HG03571 (cell line): ENCODE results near the gene ZNF680.
"Not testable (repeated sequence)": the region's sequence is repeated elsewhere in the genome, so short reads cannot be mapped to it uniquely, and the experiment has no call there.

Source experiments
- ATAC-seq: cut with Tn5 transposase; IDR thresholded peaks from one replicate; pipeline ENCODE4 v1.9.1; 2021; ENCODE audit not compliant: unreplicated experiment

ZNF680 gene

DNA sequence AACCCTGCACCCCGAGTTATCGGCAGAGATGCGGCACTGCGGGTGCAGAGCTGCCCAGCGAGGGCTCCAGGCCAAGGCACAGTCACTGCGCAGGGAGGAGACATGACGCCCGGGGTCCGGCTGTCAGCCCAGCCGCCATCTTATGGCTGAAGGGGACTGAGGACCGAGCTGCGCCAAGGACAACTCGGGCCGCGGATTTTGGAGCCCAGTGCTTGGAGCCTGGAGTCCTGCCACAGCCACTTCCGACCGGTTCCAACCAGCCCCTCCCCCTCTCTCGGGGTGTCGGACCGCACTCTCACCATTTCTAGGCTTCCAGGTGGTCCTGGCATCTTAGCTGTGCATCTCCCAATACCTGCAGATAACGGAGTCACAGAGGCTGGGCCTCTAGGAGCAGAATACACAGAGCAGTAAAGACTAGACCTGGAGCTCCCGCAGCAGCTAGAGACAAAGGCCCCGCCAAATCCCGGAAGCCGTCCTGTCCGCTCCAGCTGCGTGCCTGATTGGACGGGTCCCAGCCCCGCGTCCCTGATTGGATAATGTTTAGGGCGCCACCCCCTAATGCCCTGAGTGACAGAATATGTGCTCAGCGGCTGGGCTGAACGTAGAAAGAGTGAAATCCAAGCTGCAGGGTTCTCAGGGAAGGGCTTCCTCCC, at the start of gene ZNF680:
Gene ZNF680, minus strand, starts transcription at position 446 of the 653 bp plus-strand sequence. Its CDS starts 117 bp downstream, at position 329.
- peak; percentile 98 for ATAC-seq

DNA sequence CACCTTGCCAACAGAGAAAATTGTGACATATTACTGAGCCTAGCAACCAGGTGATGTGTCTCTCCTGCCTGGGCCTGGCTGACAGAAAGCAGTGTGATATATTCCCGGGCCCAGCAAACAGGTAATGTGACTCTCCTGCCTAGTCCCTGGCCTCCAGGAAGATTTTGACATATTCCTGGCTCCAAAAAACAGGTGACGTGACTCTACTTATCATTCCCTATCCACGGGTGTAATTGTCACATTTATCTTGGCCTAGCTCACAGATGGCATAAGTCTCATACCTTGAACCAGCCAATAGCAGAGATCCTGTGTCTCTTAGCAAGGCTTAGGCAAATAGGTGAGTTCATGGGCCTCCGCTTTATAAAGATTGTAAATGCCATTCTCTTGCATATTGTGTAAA, 49.6 kb upstream of the ZNF680 start:
- ATAC-seq, result no peak

DNA sequence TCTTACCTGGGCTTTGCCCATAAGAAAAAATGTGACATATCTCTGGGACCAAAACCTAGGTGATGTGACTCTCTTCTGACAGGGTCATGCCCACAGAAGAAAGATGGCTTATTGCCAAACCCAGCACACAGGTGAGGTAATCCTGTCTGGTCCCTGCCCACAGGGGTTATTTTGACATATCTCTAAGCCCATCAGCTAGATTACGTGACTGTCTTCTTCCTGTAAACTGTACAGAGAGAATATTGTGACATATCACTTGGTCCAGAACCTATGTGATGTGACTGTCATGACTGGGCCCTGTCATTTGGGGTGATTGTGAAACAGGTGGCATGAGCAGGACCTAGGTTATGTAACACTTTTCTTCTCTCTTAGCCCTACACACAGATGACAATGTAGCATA, 48.8 kb upstream of the ZNF680 start:
- ATAC-seq, result no peak

DNA sequence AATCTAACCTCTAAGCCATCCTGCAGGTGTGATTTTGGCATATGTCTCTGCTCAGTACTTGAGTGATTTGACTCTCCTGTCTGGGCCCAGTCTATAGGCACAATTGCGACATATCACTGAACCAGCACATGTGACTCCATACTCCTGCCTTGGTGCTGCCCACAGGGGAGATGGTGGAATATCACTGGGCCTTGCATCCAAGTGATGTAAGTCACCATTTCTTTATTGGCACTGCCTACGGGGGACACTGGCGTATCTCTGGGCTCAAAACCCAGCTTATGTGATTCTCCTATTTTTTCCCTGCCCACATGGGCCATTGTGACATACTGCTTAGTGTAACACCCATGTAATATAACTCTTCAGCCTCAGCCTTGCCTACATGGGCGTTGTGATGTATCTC, 48.1 kb upstream of the ZNF680 start:
- no peak for ATAC-seq

DNA sequence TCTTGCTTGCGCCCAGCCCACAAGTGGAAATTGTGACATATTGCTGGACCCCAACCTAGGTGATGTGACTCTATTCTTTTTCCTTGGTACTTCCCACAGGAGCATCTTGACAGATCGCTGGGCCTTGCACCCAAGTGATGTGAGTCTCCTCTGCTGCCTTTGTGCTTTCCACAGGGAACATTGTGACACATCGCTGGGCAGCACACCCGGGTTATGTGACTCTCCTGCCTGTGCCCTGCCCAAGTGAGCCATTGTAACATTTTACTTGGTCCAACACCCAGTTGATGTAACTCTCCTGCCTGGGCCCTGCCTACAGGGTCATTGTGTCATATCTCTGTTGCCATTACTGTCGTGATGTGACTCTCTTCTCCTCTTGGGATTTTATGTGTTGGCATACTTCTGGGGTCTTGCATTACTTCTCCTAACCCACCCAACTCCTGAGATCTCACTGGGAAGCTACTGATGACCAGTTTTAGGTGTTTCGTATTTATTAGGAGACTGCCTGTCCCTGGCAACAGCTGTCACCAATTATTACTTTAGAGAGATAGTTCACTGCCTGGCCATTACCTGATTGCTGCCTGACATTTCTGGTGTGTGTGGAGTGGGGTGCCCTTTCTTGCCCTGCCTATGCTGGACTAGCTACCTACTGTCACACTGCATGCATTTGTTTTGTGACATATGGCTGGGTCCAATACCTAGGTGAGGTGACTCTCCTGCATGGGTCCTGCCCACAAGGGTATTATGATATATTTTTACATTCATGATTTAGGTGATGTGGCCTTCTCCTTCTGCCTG, 45.4 kb upstream of the ZNF680 start:
- no peak for ATAC-seq

DNA sequence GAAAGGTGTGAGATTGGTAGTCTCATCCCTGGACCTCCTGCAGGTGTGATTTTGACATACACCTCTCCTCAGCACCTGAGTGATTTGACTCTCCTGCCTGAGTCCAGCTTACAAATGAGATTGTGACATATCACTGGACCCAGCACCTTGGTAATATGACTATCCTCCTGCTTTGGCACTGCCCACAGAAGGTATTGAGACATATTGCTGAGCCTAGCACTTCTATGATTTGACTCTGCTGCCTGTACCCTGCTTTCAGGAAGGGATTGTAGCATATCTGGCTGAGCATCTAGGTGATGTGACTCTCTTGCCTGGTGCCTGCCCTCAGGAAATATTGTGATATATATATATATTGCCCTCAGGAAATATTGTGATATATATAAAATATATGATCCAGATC, 43.5 kb upstream of the ZNF680 start:
- no peak for ATAC-seq

DNA sequence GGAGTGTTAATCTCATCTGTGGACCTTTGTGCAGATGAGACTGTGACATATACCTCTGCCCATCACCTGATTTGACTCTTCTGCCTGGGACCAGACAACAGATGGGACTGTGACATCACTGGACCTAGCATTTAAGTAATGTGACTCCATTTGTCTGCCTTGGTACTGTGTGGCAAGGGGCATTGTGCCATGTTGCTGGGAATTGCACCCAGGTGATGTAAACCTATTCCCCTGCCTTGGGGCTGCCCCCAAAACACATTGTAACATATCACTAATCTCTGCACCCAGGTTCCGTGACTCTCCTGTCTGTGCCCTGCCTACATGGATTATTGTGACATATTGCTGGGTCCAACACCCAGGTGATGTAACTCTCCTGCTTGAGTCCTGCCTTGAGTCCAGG, 40.4 kb upstream of the ZNF680 start:
- ATAC-seq, result no peak

DNA sequence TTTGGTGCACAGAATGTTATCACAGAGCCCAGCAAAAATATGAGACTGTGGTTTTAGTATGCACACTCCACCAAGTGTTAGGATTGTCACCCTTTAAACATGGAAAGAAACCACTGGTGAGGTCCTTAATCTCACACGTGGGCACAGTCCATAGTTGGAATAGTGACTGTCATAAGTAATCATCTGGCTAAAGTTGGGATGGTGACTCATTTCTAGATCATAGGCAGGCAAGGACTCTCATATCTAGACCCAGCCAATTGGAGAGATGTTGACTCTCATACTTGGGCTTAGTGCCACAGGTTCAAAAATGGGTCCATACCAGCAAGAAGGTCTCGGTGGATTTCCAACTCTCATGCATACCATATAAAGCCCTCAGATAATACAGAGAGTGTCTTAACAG, 39.6 kb upstream of the ZNF680 start:
- ATAC-seq, result no peak

DNA sequence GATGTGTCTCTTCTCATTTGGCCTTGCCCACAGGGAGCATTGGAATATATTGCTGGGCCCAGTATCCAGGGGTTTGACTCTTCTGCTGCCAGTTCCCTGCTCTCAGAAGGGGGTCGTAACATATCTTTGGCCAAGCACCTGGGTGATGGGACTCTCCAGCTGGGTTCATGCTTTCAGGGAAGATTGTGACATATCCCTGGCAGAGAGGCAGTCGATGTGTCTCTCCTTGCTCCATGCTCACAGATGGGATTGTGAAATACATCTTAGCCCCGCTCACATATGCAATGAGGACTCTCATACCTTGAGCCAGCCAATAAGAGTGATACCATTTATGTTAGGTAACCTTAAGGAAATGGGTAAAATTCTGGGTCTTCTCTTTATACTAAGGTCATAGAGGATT, 39.2 kb upstream of the ZNF680 start:
- ATAC-seq, result no peak

DNA sequence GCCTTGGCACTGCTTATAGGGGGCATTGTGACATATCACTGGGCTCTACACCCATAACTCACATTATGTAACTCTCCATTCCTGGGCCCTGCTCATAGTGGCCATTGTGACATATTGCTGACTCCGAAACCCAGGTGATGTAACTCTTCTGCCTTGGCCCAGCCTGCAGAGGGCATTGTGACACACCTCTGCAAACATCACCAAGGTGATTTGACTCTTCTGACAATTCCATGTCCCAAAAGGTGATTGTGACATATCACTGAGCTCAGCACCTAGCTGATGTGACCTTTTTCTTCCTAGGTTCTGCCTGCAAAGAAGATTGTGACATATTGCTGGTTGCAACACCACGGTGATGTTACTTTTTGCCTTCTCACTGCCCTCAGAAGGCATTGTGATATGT, 36.5 kb upstream of the ZNF680 start:
- no peak for ATAC-seq

DNA sequence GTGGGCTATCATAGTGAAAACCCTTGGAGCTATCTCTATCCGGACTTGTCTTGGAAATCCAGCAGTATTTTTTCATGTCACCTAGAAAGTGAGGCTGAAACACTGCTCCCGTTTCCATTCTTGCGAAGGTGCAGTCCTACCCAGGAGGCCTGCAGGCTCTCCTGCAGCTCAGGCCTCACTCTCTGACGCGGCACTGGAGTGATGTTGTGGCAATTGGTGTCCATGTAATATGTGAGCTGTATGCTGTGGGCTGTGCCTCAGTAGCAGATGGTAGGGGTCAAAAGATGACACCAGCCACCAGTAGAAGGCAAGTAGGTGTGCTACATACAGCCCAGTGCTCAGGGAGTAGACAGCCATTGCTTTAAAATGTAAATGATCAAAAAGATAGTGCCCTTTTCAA, 28.1 kb upstream of the ZNF680 start:
- no peak for ATAC-seq

DNA sequence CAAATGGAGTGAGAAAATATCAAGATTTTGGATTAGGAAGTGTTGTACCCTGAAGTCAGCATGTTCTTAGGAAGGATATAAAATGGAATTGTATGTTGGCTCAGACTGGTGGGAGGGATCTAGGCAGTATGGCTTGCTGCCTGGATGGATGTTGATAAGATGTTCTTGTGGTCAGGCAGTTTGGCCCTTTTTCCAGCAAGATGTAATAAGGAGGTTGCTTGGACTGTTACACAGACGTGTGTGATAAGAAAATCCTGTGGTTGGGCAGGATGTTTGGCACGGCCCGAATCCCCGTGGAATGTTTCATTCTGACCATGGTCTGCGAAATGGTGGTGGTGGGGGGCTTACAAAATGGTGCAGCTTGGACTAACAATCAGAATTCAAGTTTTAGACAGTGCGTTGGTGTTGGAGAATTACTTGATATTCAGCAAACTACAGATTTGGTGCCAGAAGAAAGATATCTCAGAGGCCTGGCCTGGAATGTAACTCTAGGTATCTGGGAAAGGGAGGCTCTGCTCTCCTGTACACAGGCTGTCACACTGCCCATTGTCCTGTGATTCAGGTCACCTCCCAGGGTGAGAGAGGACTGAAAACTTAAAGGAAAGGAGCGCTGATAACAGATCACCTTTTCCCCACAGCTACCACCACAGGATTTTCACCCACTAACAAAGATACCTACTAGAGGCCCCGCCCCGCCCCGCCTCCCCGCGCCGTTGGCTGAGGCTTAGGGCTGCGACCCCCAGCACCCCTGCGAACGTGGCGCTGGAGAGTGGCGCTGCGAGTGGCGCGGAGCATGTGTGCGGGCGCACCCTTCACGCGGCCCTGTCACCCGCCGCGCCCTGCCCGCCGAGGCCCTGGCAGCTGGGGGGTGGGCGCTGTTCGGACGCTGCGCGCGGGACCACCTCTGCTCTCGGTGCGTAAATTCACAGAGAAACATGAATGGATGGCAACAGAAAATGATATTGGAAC, 19.3 kb upstream of the ZNF680 start:
- no peak for ATAC-seq

DNA sequence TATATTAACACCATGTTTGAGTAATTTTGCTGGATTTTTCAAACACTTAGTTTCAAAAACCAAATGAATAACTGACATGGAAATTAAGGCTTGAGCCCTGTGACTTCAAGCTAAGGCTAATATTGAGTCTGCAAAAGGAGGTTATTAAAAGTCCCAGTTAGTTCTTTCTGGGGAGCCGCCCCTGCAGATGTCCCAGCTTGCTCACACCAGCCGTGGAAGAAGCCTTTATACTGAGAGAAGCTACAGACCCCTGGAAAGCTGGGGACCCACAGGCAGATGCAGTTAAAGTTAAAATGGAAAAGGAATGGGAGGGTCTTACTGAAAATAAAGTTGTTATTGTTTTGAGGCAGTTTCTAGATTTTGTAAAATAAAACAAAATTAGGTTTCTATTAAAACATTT, 18.5 kb upstream of the ZNF680 start:
- no peak for ATAC-seq

DNA sequence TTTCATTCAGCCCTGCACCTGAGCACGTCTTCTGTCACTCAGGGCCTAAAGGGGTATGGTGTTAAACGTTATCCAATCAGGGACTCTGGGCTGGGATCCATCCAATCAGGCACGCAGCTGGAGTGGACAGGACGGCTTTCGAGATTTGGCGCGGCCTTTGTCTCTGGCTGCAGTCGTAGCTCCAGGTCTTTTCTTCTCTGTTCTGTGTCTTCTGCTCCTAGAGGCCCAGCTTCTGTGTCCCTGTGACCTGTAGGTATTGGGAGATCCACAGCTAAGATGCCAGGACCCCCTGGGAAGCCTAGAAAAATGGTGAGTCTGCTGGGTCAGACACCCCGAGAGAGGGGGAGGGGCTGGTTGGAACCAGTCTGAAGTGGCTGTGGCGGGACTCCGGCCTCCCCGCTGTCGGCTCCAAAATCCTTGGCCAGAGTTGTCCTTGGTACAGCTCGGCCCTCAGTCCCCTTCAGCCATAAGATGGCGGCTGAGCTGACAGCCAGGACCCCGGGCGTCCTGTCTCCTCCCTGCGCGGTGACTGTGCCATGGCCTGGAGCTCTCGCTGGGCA, 11.7 kb upstream of the ZNF680 start:
- ATAC-seq, result no peak

DNA sequence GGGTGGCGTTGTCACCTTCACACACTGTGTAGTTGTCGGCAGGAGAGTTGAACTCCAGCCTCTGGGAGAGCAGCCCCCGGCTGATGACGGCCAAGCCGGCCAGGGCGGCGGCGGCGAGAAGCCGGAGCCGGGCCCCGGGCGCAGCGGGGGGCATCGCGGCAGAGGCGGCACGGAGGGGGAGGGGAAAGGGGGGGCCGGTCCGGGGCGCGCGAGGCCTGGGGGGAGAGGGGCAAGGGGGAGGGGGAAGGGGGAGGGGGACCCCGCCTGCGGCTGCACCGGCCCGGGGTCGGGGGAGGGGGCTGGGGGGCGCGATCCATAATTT, 7.4 kb upstream of the ZNF680 start:
- ATAC-seq, result not testable (repeated sequence)

DNA sequence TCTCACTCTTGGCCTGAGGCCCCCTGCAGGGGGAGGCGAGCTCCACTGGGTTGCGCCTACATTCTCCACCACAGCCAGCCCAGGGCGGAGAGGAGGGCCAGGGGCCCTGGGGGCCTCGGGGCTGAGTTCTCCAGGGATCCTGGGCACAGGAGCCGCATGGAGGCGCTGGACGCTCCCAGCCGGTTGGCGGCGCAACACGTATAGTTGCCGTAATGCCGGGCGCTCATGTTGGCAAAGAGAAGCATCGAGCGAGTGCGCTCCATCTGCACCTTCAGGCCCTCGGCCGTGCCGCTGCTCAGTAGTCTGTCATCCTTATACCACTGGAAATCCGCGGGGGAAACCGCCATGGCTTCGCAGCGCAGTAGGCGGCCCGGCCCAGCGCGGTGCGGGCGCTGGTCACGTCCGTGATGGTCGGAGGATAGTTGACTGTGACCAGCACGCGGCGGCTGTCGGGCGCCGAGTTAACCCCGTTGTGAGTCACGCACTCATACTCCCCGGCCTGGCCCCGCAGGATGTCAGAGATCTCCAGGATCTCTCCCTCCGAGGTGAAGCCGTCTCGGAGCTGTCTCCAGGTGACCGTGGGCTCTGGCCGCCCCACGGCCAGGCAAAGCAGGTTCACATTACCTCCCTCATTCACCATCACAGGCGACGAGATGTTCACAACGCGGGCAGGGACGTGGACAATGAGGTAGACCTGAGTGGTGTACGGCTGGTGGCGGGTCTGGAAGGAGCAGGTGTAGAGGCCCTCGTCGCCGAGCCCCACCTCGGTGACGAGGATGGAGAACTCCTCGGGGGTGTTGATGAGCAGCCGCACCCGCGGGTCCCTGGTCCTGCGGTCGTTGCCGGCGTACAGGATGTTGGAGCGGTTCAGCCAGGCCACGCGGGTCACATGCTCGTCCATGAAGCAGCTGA, 6.8 kb upstream of the ZNF680 start:
- ATAC-seq, result not testable (repeated sequence)

DNA sequence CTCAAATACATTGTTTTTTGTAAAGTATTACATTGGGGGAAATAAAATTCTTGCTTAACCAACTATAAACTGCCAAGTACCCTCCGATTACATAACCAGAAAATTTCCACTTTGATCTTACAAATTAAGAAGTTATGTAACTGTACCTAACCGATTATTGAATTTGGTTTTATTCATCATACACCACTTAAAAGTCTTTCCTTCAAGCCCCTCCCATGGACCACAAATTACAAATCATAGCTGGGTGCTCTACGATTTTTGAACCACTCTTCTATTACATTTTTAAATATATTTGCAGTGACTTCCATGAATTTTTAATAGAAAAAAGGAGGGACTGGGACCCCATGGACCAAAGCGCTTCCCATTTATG, 630 bp downstream of the ZNF680 start:
- no peak for ATAC-seq

DNA sequence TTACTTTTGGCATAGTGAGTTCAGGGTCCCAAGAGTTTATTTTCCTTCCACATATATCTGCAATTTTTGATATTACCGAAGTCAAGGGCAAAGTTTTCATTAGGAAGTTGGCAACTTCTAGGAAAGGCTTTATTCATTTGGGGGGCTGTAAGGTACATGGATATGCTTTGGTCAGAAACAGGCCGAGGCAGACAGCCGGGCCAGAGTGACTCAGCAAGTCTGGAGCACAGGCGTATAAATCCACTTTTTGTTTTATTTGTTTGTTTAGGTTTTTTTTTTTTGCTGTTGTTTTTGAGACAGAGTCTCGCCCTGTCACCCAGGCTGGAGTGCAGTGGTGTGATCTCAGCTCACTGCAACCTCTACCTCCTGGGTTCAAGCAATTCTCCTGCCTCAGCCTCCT, 3.7 kb downstream of the ZNF680 start:
- ATAC-seq, result no peak

DNA sequence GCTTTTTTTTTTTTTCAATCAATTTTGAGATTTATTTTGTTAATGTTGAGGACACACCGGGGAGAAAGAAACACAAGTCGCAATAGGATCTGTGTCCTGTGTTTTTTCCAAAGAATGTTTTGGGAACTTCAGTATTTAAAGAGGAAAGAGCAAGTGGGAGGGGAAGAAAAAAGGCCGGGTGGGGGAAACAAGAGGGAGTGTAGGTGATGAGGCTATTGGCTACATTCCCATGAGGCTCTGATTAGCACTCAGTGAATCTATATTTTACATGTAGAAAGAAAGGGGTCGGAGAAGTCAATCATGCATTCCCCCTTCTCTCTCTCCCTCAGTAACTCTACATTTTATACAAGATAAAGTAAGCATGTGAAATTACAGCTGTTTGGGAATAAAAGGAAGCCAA, 4.1 kb downstream of the ZNF680 start:
- no peak for ATAC-seq

DNA sequence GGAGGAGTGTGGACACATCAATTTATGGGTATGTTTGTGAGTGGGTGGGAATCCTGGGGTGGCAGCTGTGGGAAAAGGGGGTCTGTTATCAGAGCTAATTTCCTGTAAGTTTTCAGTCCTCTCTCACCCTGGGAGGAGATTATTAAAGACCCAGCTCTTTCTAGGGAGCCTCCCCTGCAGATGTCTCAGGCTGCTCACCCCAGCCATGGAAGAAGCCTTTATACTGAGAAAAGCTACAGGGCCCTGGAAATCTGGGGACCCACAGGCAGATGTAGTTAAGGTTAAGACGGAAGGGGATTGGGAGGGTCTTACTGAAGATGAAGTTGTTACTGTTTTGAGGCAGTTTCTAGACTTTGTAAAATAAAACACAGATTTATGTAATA, 4.6 kb downstream of the ZNF680 start:
- ATAC-seq, result no peak
